HCT116 (cell line): Measurements from ENCODE around the gene FNDC7. TPM values are rescaled to one million over a fixed set of nuclear protein-coding genes. Genes with fewer than 3 reads are reported as not detected.
A peak's percentile ranks its signal among the peaks of the same experiment; 100 is the strongest.
"Not testable (repeated sequence)": the region's sequence is repeated elsewhere in the genome, so short reads cannot be mapped to it uniquely, and the experiment has no call there.

ENCODE experiments used
- ATAC-seq: fragments of 200-7000 bp; cut with Tn5 transposase; 2 replicates; pipeline ENCODE4 v1.9.1; 2020; ENCODE audit warnings: mild to moderate bottlenecking, moderate library complexity
- BruUV-seq: library from RNA; stranded (reverse); fragments of 400-500 nt; replicated peaks from 2 replicates; lab custom pipeline; 2021; lab: Mats Ljungman, UMichigan
- CTCF ChIA-PET: fragments of 300-600 bp; sonication (Branson Sonifier 250); formaldehyde crosslinking; loops from one replicate; lab custom pipeline; 2021; ENCODE audit warnings: antibody characterized with exemption; lab: Charles Lee
- POLR2A ChIA-PET: fragments of 300-600, 350-600 bp; sonication (Branson Sonifier 250); formaldehyde crosslinking; loops from one replicate; lab custom pipeline; 2021; ENCODE audit warnings: antibody characterized with exemption; lab: Charles Lee
- RAD21 ChIA-PET, 2 experiments: fragments of 300-600 bp; sonication (Branson Sonifier 250); formaldehyde crosslinking; loops; one replicate each; lab custom pipeline; 2023; ENCODE audit warnings: low total read pairs in 2 of 2; ENCODE audit not compliant: uncharacterized antibody in 2 of 2, unreplicated experiment in 2 of 2, low non-redundant PET in 1 of 2; lab: Charles Lee
- DNase-seq: peaks from one replicate; pipeline ENCODE4 v3.0.0-alpha.2; 2010; ENCODE audit warnings: low read depth, low spot score
- H2AFZ ChIP-seq: fragments of 200-600 bp; shearing (Covaris generic), sonication (generic); 2 replicates; pipeline ENCODE4 v1.6.1; 2017; ENCODE audit warnings: low read depth, mixed run types, mixed read lengths, antibody characterized with exemption, low read length; ENCODE audit not compliant: poor library complexity, severe bottlenecking
- H3K27ac ChIP-seq: 2 replicates; pipeline ENCODE4 v1.5.1; 2012; ENCODE audit warnings: low read depth, low read length
- H3K27me3 ChIP-seq: fragments of 200-600 bp; sonication (generic); 2 replicates; pipeline ENCODE4 v1.6.1; 2016; ENCODE audit warnings: mixed run types, low read length, mixed read lengths; ENCODE audit not compliant: insufficient read depth
- H3K36me3 ChIP-seq, 2 experiments: fragments of 200-500 bp in 1 of 2; fragments of 200-600 bp in 1 of 2; sonication (Bioruptor generic) in 1 of 2; sonication (generic) in 1 of 2; 2 replicates each; pipeline versions ENCODE4 v1.5.1 to v1.6.1; 2014 to 2016; ENCODE audit warnings: low read length in 2 of 2, inconsistent platforms in 1 of 2, mixed read lengths in 1 of 2, mixed run types in 1 of 2; ENCODE audit not compliant: insufficient read depth in 2 of 2, control insufficient read depth in 1 of 2
- H3K4me1 ChIP-seq, 2 experiments: fragments of 200-600 bp in 1 of 2; sonication (generic) in 1 of 2; 2 replicates each; pipeline versions ENCODE4 v1.5.1 to v1.6.1; 2012 to 2017; ENCODE audit warnings: low read length in 2 of 2, inconsistent platforms in 1 of 2, mild to moderate bottlenecking in 1 of 2, mixed read lengths in 1 of 2, mixed run types in 1 of 2, moderate library complexity in 1 of 2; ENCODE audit not compliant: insufficient read depth in 2 of 2, control insufficient read depth in 1 of 2
- H3K4me2 ChIP-seq: fragments of 200-600 bp; sonication (generic); 2 replicates; pipeline ENCODE4 v1.6.1; 2017; ENCODE audit warnings: mixed run types, low read length, mixed read lengths
- H3K4me3 ChIP-seq, 2 experiments: fragments of 200-600 bp in 1 of 2; sonication (generic) in 1 of 2; replicated peaks in 1 of 2; 2 replicates each; pipeline ENCODE4 v1.5.1; 2011 to 2016; ENCODE audit warnings: low read length in 2 of 2, control low read depth in 1 of 2, low read depth in 1 of 2, mild to moderate bottlenecking in 1 of 2, mixed read lengths in 1 of 2, mixed run types in 1 of 2
- H3K79me2 ChIP-seq: fragments of 200-600 bp; sonication (generic); 2 replicates; pipeline ENCODE4 v1.6.1; 2017; ENCODE audit warnings: mild to moderate bottlenecking, mixed run types, low read length, moderate library complexity, mixed read lengths; ENCODE audit not compliant: insufficient read depth
- H3K9ac ChIP-seq: fragments of 200-600 bp; sonication (generic); 2 replicates; pipeline ENCODE4 v1.6.1; 2016; ENCODE audit warnings: low read length, mixed read lengths
- H3K9me2 ChIP-seq: fragments of 200-600 bp; sonication (generic), shearing (Covaris generic); 2 replicates; pipeline ENCODE4 v1.6.1; 2017; ENCODE audit warnings: mixed run types, mild to moderate bottlenecking, moderate library complexity; ENCODE audit not compliant: insufficient read depth
- H3K9me3 ChIP-seq, 2 experiments: fragments of 200-500 bp in 1 of 2; fragments of 200-600 bp in 1 of 2; sonication (Bioruptor generic) in 1 of 2; sonication (generic) in 1 of 2; 2 replicates each; pipeline ENCODE4 v1.6.1; 2014 to 2017; ENCODE audit warnings: low read length in 2 of 2, mixed read lengths in 2 of 2, inconsistent platforms in 1 of 2, low read depth in 1 of 2, mild to moderate bottlenecking in 1 of 2, mixed run types in 1 of 2, moderate library complexity in 1 of 2; ENCODE audit not compliant: control insufficient read depth in 1 of 2, insufficient read depth in 1 of 2
- H4K20me1 ChIP-seq: fragments of 200-600 bp; sonication (generic), shearing (Covaris generic); 2 replicates; pipeline ENCODE4 v1.6.1; 2017; ENCODE audit warnings: mixed run types, mild to moderate bottlenecking, moderate library complexity; ENCODE audit not compliant: insufficient read depth
- POLR2AphosphoS5 ChIP-seq: IDR thresholded peaks from 2 replicates; pipeline ENCODE4 v1.6.1; 2011; ENCODE audit warnings: mild to moderate bottlenecking, low read depth, low read length, moderate library complexity
- intact Hi-C: fragments of 100-400 bp; cut with micrococcal nuclease; formaldehyde crosslinking; loops from 2 replicates; pipeline ENCODE4 v1.10.0; 2022
- total RNA-seq: library from RNA; stranded (reverse); gene quantifications from one replicate; pipeline ENCODE4 v1.2.1, GENCODE V29; 2021; ENCODE audit not compliant: unreplicated experiment

FNDC7 gene
- total RNA-seq, 1 experiment from 2014 or later = 0.10 TPM

DNA sequence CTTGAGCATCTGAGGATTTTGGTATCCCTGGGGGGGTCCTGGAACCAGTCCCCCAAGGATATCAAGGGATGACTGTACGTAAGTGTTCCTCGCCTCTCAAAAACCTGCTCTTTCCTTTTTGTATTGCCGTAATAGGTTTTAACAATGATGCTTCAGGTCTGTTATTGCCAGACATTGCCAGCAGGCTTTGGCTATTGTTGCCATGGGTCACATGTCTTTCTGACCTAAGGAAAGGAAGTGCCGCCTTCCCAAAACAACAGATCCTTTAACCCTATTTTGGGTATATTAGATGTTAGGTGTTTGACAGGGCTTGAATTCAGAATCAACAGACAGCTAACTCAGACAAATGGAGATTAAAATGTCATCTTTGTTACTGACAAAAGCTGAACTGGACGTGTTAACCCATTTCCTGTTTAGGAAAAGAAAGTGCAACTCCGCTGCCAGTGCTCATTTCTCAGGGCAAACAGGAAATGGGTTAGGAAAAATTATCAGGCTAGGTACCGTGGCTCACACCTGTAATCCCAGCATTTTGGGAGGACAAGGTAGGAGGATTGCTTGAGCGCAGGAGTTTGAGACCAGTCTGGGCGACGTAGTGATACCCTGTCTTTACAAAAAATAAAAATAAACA is 33.0 kb upstream of the FNDC7 start:
- DNase-seq (no peak), ATAC-seq (no peak)
- Histone ChIP-seq H4K20me1 (no peaks in the 10 kb centered on the region), H3K9me2 (no peaks in the 10 kb centered on the region), H3K4me2 (no peak overlapping the region), H3K27me3 (no peaks in the 10 kb centered on the region), H3K36me3 (no peaks in the 10 kb centered on the region), H3K27ac (no peak overlapping the region), H2AFZ (peak overlapping the region; percentile 5), H3K79me2 (no peaks in the 10 kb centered on the region), H3K4me1 (no peaks in the 10 kb centered on the region), H3K9ac (no peak overlapping the region), H3K4me3 (no peak overlapping the region), H3K9me3 (no peaks in the 10 kb centered on the region)
- no TSS peak for BruUV-seq
- CTCF ChIA-PET = no interaction called here
- POLR2A ChIA-PET = interaction anchor here (5.2 kb wide), 1 partner anchor 12 kb away, joined by 17 read pairs; the partner anchor contains the start of gene PRPF38B
- intact Hi-C loops = no loop called here
- no peak for TF ChIP-seq POLR2AphosphoS5
- RAD21 ChIA-PET = interaction anchor here in 1 of 2 experiments (0.6 kb wide), 1 partner anchor 49 kb away, joined by 3 read pairs; no protein-coding TSS in a partner anchor

DNA sequence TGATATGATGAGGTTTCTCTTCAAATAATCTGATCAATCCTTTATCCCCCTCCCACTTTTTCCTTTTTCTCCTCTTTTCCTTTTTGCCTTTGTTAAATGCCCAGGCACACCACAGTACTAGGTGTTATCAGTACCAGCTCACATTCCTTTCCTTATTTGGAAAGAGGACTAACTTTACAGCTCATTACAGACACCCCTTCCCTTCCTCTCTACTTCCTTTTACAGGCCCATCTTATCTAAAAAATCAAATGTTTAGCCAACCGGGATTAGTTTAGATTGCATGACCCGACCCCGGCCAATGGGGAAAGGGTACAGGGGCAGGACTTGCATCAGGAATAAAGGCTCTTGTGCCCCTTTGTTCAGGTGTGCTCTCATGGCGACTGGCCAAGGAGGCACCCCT is 31.0 kb upstream of the FNDC7 start:
- DNase-seq = not testable (repeated sequence)
- POLR2A ChIA-PET = interaction anchor here (5.2 kb wide), 1 partner anchor 10 kb away, joined by 17 read pairs; the partner anchor contains the start of gene PRPF38B

More for the DNA sequence above, 31.0 kb upstream of the FNDC7 start:
- H3K9ac ChIP-seq, H3K9me2 ChIP-seq, CTCF ChIA-PET, H3K9me3 ChIP-seq, BruUV-seq, H3K27me3 ChIP-seq, H3K36me3 ChIP-seq, H3K4me3 ChIP-seq, H3K4me2 ChIP-seq, H2AFZ ChIP-seq, H3K4me1 ChIP-seq, RAD21 ChIA-PET, ATAC-seq, H3K79me2 ChIP-seq, H4K20me1 ChIP-seq, H3K27ac ChIP-seq, intact Hi-C loops: not testable (repeated sequence)
